SK-N-SH (cell line): ENCODE measurements around the gene PARP9. TPM values are rescaled to one million over a fixed set of nuclear protein-coding genes. Genes with fewer than 3 reads are reported as not detected.

ENCODE experiments used
- CTCF ChIA-PET: fragments of 300-600, 350-600 bp; formaldehyde crosslinking; extraction: SDS; loops from one replicate; lab custom pipeline; 2021; lab: Yijun Ruan, JAX
- POLR2A ChIA-PET: fragments of 350-600 bp; sonication (Branson Sonifier 250); formaldehyde crosslinking; extraction: SDS; loops from one replicate; lab custom pipeline; 2020; ENCODE audit warnings: antibody characterized with exemption, inconsistent platforms; lab: Yijun Ruan, JAX
- DNase-seq: peaks from one replicate; pipeline ENCODE4 v3.0.0; 2012
- H2AFZ ChIP-seq: fragments of 200-600 bp; sonication (generic); 2 replicates; pipeline ENCODE4 v1.8.1; 2016; ENCODE audit warnings: antibody characterized with exemption, mild to moderate bottlenecking, low read depth
- H3F3A ChIP-seq: fragments of 200-600 bp; sonication (generic); replicated peaks from 2 replicates; pipeline ENCODE3; 2016; ENCODE audit warnings: antibody characterized with exemption, mild to moderate bottlenecking; ENCODE audit not compliant: insufficient read depth
- H3K27ac ChIP-seq, 2 experiments: fragments of 200-500 bp in 1 of 2; fragments of 200-600 bp in 1 of 2; sonication (Bioruptor generic) in 1 of 2; sonication (generic), shearing (Covaris generic) in 1 of 2; 2 replicates each; pipeline versions ENCODE4 v1.5.1 to v1.6.1; 2014 to 2016; ENCODE audit warnings: low read depth in 2 of 2, inconsistent platforms in 1 of 2, low read length in 1 of 2, mild to moderate bottlenecking in 1 of 2, mixed read lengths in 1 of 2
- H3K27me3 ChIP-seq: fragments of 200-600 bp; sonication (generic), shearing (Covaris generic); 2 replicates; pipeline ENCODE4 v1.6.1; 2016; ENCODE audit warnings: mixed run types; ENCODE audit not compliant: insufficient read depth
- H3K36me3 ChIP-seq, 2 experiments: fragments of 200-500 bp in 1 of 2; fragments of 200-600 bp in 1 of 2; sonication (Bioruptor generic) in 1 of 2; sonication (generic) in 1 of 2; replicated peaks in 1 of 2; 2 replicates each; pipeline versions ENCODE3 to v1.5.1; 2014 to 2016; ENCODE audit warnings: low read length in 1 of 2, mild to moderate bottlenecking in 1 of 2; ENCODE audit not compliant: insufficient read depth in 2 of 2, control insufficient read depth in 1 of 2
- H3K4me1 ChIP-seq, 2 experiments: fragments of 200-500 bp in 1 of 2; fragments of 200-600 bp in 1 of 2; sonication (Bioruptor generic) in 1 of 2; sonication (generic), shearing (Covaris generic) in 1 of 2; 2 replicates each; pipeline versions ENCODE4 v1.5.1 to v1.6.1; 2014 to 2016; ENCODE audit warnings: low read depth in 1 of 2, low read length in 1 of 2, mixed run types in 1 of 2; ENCODE audit not compliant: insufficient read depth in 2 of 2, control insufficient read depth in 1 of 2
- H3K4me2 ChIP-seq: fragments of 200-600 bp; sonication (generic), shearing (Covaris generic); 2 replicates; pipeline ENCODE4 v1.6.1; 2017; ENCODE audit warnings: mixed run types
- H3K4me3 ChIP-seq, 2 experiments: fragments of 200-500 bp in 1 of 2; fragments of 200-600 bp in 1 of 2; sonication (Bioruptor generic) in 1 of 2; sonication (generic), shearing (Covaris generic) in 1 of 2; 2 replicates each; pipeline versions ENCODE4 v1.5.1 to v1.8.1; 2014 to 2016; ENCODE audit warnings: low read depth in 2 of 2, inconsistent platforms in 1 of 2, low read length in 1 of 2, mild to moderate bottlenecking in 1 of 2, mixed read lengths in 1 of 2, moderate library complexity in 1 of 2
- H3K79me2 ChIP-seq: fragments of 200-600 bp; sonication (generic); 2 replicates; pipeline ENCODE4 v1.8.1; 2017; ENCODE audit warnings: mild to moderate bottlenecking; ENCODE audit not compliant: insufficient read depth
- H3K9ac ChIP-seq: fragments of 200-600 bp; sonication (generic); 2 replicates; pipeline ENCODE4 v1.6.1; 2017; ENCODE audit warnings: mixed run types
- H3K9me2 ChIP-seq: fragments of 200-600 bp; sonication (generic); 2 replicates; pipeline ENCODE4 v1.6.1; 2017; ENCODE audit warnings: mixed run types
- H3K9me3 ChIP-seq: fragments of 200-600 bp; sonication (generic); 2 replicates; pipeline ENCODE4 v1.6.1; 2017; ENCODE audit warnings: mixed run types, mild to moderate bottlenecking, moderate library complexity
- H4K20me1 ChIP-seq: fragments of 200-600 bp; sonication (generic); 2 replicates; pipeline ENCODE4 v1.6.1; 2017; ENCODE audit warnings: mild to moderate bottlenecking, mixed run types; ENCODE audit not compliant: insufficient read depth
- CHD2 ChIP-seq: fragments of 150-350 bp; IDR thresholded peaks from 2 replicates; pipeline ENCODE4 v1.6.1; 2018; ENCODE audit warnings: low read length; ENCODE audit not compliant: partially characterized antibody
- CTCF ChIP-seq: fragments of 200-600 bp; sonication (generic); IDR thresholded peaks from 2 replicates; pipeline ENCODE4 v1.6.1; 2017; ENCODE audit warnings: antibody characterized with exemption, mild to moderate bottlenecking, moderate library complexity
- FOSL2 ChIP-seq: IDR thresholded peaks from 2 replicates; pipeline ENCODE4 v1.4.0; 2012; ENCODE audit warnings: low read depth, mild to moderate bottlenecking, moderate library complexity, borderline replicate concordance
- FOXJ3 ChIP-seq: sonication (generic); formaldehyde crosslinking; IDR thresholded peaks from 2 replicates; pipeline ENCODE4 v1.5.1; 2020; ENCODE audit warnings: mild to moderate bottlenecking, missing genetic modification reagents
- GABPA ChIP-seq: IDR thresholded peaks from 2 replicates; pipeline ENCODE4 v1.4.0; 2012; ENCODE audit warnings: low read depth, mild to moderate bottlenecking
- GATA2 ChIP-seq: sonication (generic); formaldehyde crosslinking; IDR thresholded peaks from 2 replicates; pipeline ENCODE4 v1.5.0; 2020; ENCODE audit warnings: mild to moderate bottlenecking, missing genetic modification reagents
- IRF3 ChIP-seq: fragments of 150-350 bp; IDR thresholded peaks from 2 replicates; pipeline ENCODE4 v1.6.1; 2016; ENCODE audit warnings: mild to moderate bottlenecking, low read depth, low read length
- JUND ChIP-seq: IDR thresholded peaks from 2 replicates; pipeline ENCODE4 v1.4.0; 2012
- MAX ChIP-seq: IDR thresholded peaks from 2 replicates; pipeline ENCODE4 v1.4.0; 2012; ENCODE audit warnings: low read depth
- MEF2A ChIP-seq: IDR thresholded peaks from 2 replicates; pipeline ENCODE4 v1.4.0; 2012; ENCODE audit warnings: low read depth, borderline replicate concordance
- NFIC ChIP-seq: IDR thresholded peaks from 2 replicates; pipeline ENCODE4 v1.4.0; 2012; ENCODE audit warnings: borderline replicate concordance
- PBX3 ChIP-seq: IDR thresholded peaks from 2 replicates; pipeline ENCODE4; 2012
- REST ChIP-seq: IDR thresholded peaks from 2 replicates; pipeline ENCODE4 v1.6.1; 2012; ENCODE audit warnings: mild to moderate bottlenecking, low read depth, low read length, moderate library complexity
- RFX5 ChIP-seq: IDR thresholded peaks from 2 replicates; pipeline ENCODE4 v1.6.1; 2012; ENCODE audit warnings: mild to moderate bottlenecking, improper control_type of control experiment, low read length
- RXRA ChIP-seq: IDR thresholded peaks from 2 replicates; pipeline ENCODE4 v1.4.0; 2012; ENCODE audit warnings: low read depth, mild to moderate bottlenecking, borderline replicate concordance
- SMC3 ChIP-seq: IDR thresholded peaks from 2 replicates; pipeline ENCODE4 v1.6.1; 2012; ENCODE audit warnings: low read depth, low read length, improper control_type of control experiment
- TAF1 ChIP-seq: IDR thresholded peaks from 2 replicates; pipeline ENCODE4 v1.6.1; 2012; ENCODE audit warnings: low read depth, mild to moderate bottlenecking, low read length, moderate library complexity, borderline replicate concordance
- TCF12 ChIP-seq: IDR thresholded peaks from 2 replicates; pipeline ENCODE4 v1.4.0; 2012
- TEAD4 ChIP-seq: IDR thresholded peaks from 2 replicates; pipeline ENCODE4 v1.4.0; 2012; ENCODE audit warnings: mild to moderate bottlenecking, borderline replicate concordance; ENCODE audit not compliant: insufficient read depth
- USF1 ChIP-seq: IDR thresholded peaks from 2 replicates; pipeline ENCODE4 v1.4.0; 2012; ENCODE audit warnings: low read depth, borderline replicate concordance
- USF2 ChIP-seq: fragments of 150-350 bp; IDR thresholded peaks from 2 replicates; pipeline ENCODE4 v1.6.1; 2017; ENCODE audit warnings: antibody characterized with exemption, low read length, low read depth, borderline replicate concordance
- YY1 ChIP-seq: IDR thresholded peaks from 2 replicates; pipeline ENCODE4 v1.4.0; 2012; ENCODE audit warnings: low read depth, mild to moderate bottlenecking
- WGBS: methylation state at CpG from one replicate; pipeline ENCODE4 v1.1.6; 2017; ENCODE audit warnings: low lambda C conversion rate; 5-methylcytosine and 5-hydroxymethylcytosine counted together
- polyA plus RNA-seq, 3 experiments: library from polyadenylated mRNA; depleted of rRNA; stranded (reverse); fragments of >200 nt; gene quantifications; 2 replicates each; pipeline ENCODE4 v1.2.3, GENCODE V29; 2012

PARP9 gene
- polyA plus RNA-seq, 1 of the 3 experiments (the other 2 are of a cell fraction), result 13.5 TPM

- Histone ChIP-seq H3K9ac (peak within 1 kb of the TSS; percentile 88), H3K79me2 (peaks cover 48% of the 10 kb centered on the region)
- POLR2A ChIA-PET, result interaction anchor here (0.6 to 1.3 kb wide), 5 partner anchors 8 to 569 kb away, joined by 3 to 11 read pairs (median 3); partner anchors contain the start of genes MIX23 and WDR5B
- TF ChIP-seq NFIC (no peak), GATA2 (CRISPR knock-in tag) (no peak), FOSL2 (no peak), SMC3 (no peak), YY1 (no peak), CTCF (no peak), USF2 (no peak), RFX5 (no peak), TEAD4 (no peak), CHD2 (peak; percentile 8), GABPA (peak; percentile 48; the same call in 1 of the 2 replicates), FOXJ3 (CRISPR knock-in tag) (no peak), JUND (no peak), MEF2A (no peak), IRF3 (no peak), RXRA (no peak), REST (no peak; the same call in 1 of the 2 replicates), TAF1 (peak; percentile 72), USF1 (no peak), PBX3 (no peak), TCF12 (no peak), MAX (peak; percentile 73)
Observed at GRCh38 chr3:122514123-122515019, 49.7 kb downstream of the PARP9 start, which contains the start of gene KPNA1. Gene KPNA1 (minus strand): TSS chr3:122514939. CDS start chr3:122496565, 18,374 bp downstream.

More at GRCh38 chr3:122514123-122515019, 49.7 kb downstream of the PARP9 start, which contains the start of gene KPNA1:
- peaks cover 0 to 21% of the 10 kb centered on the region in 2 experiments; a peak in 3 of 4 replicates for H3K4me1 ChIP-seq
- WGBS, result 0% methylated on average over 49 of the region's 109 CpGs
- peaks cover 4% of the 10 kb centered on the region for H3F3A ChIP-seq
- H3K27ac ChIP-seq, result peak within 1 kb of the TSS; percentile 87 to 94
- DNase-seq, result peak; percentile 96
- peak within 1 kb of the TSS; percentile 98 for H2AFZ ChIP-seq
- no peaks in the 10 kb centered on the region for H3K27me3 ChIP-seq
- peak within 1 kb of the TSS; percentile 78 for H3K4me2 ChIP-seq
- CTCF ChIA-PET, result interaction anchor here (0.6 to 0.9 kb wide), 3 partner anchors 130 to 389 kb away, joined by 3 read pairs; partner anchors contain the start of gene FAM162A
- H3K36me3 ChIP-seq, result peaks cover 3 to 5% of the 10 kb centered on the region in 2 experiments
- peak within 1 kb of the TSS; percentile 80 to 86 for H3K4me3 ChIP-seq
- no peaks in the 10 kb centered on the region for H3K9me3 ChIP-seq
- H3K9me2 ChIP-seq, result no peaks in the 10 kb centered on the region
- peaks cover 47% of the 10 kb centered on the region for H4K20me1 ChIP-seq
